Measurements from ENCODE around the gene C14orf119.

DNA sequence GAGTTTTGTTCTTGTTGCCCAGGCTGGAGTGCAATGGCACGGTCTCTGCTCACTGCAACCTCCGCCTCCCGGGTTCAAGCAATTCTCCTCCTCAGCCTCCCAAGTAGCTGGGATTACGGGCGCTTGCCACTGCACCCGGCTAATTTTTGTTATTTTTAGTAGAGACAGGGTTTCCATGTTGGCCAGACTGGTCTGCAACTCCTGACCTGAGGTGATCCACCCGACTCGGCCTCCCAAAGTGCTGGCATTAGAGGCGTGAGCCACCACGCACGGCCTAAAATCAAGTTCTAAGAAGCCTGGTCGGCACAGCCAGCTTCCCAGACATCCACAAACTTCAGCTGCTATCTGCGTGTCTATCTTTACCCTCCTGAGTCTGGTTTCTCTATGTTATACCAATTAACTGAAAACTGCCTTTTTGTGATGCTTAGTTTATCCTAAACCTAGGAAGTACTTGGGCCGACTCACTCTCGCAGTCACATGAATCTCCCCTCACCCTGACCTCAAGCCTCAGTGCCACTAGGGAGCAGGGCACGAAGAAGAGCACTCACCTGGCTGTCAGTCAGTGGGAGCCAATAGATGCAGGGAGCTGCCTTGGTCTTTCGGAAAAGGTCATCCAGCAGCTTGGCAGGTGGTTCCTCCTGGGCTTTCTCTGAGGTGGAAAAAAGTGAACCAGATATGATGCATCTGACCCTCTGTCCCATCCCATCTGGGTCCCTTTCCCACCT lies 34.6 kb upstream of the C14orf119 start:
- TF ChIP-seq, protein P1, sequence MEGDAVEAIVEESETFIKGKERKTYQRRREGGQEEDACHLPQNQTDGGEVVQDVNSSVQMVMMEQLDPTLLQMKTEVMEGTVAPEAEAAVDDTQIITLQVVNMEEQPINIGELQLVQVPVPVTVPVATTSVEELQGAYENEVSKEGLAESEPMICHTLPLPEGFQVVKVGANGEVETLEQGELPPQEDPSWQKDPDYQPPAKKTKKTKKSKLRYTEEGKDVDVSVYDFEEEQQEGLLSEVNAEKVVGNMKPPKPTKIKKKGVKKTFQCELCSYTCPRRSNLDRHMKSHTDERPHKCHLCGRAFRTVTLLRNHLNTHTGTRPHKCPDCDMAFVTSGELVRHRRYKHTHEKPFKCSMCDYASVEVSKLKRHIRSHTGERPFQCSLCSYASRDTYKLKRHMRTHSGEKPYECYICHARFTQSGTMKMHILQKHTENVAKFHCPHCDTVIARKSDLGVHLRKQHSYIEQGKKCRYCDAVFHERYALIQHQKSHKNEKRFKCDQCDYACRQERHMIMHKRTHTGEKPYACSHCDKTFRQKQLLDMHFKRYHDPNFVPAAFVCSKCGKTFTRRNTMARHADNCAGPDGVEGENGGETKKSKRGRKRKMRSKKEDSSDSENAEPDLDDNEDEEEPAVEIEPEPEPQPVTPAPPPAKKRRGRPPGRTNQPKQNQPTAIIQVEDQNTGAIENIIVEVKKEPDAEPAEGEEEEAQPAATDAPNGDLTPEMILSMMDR (IDR thresholded peaks at IDR 0.05): no peak
- TF ChIP-seq POLR2A (IDR thresholded peaks at IDR 0.05): no peak
